NCI-H82 treated with DMSO at 0.1 percent for 48 hours (cell line): ENCODE data around the gene NDUFA7.
"Not testable (repeated sequence)": the region's sequence is repeated elsewhere in the genome, so short reads cannot be mapped to it uniquely, and the experiment has no call there.

ENCODE experiments used
- DNase-seq: peaks from one replicate; lab custom pipeline; 2025; ENCODE audit not compliant: unreplicated experiment; lab: John Stamatoyannopoulos, UW

Gene NDUFA7

GRCh38 chr19:8321067-8321985 is at the start of gene NDUFA7, which contains the start of gene RPS28:
Gene NDUFA7, minus strand, starts transcription at chr19:8321375. Its CDS starts 17 bp downstream, at chr19:8321358.
Gene RPS28, plus strand, starts transcription at chr19:8321496. Its CDS starts 35 bp downstream, at chr19:8321531.
- peak; percentile 78 for DNase-seq

- DNase-seq, result no peak
Observed at GRCh38 chr19:8370176-8371010, 49.2 kb upstream of the NDUFA7 start.

- no peak for DNase-seq
Observed at GRCh38 chr19:8367327-8368001, 46.3 kb upstream of the NDUFA7 start.

- DNase-seq, result no peak
Observed at GRCh38 chr19:8366961-8367326, 45.8 kb upstream of the NDUFA7 start.

GRCh38 chr19:8366121-8366581 is 45.0 kb upstream of the NDUFA7 start:
- no peak for DNase-seq

GRCh38 chr19:8363803-8364771 is 42.9 kb upstream of the NDUFA7 start, which contains the start of gene ANGPTL4:
Gene ANGPTL4, plus strand, starts transcription at chr19:8364155. Its CDS starts 167 bp downstream, at chr19:8364322.
- DNase-seq, result no peak

- no peak for DNase-seq
Observed at GRCh38 chr19:8361921-8362793, 41.0 kb upstream of the NDUFA7 start.

- no peak for DNase-seq
Observed at GRCh38 chr19:8360196-8360595, 39.0 kb upstream of the NDUFA7 start.

GRCh38 chr19:8358948-8359347 is 37.8 kb upstream of the NDUFA7 start:
- no peak for DNase-seq

GRCh38 chr19:8357007-8357521 is 35.9 kb upstream of the NDUFA7 start:
- DNase-seq, result no peak

- DNase-seq, result no peak
Observed at GRCh38 chr19:8355631-8356402, 34.6 kb upstream of the NDUFA7 start.

- DNase-seq, result not testable (repeated sequence)
Observed at GRCh38 chr19:8352845-8353244, 31.7 kb upstream of the NDUFA7 start.

- no peak for DNase-seq
Observed at GRCh38 chr19:8352134-8352827, 31.1 kb upstream of the NDUFA7 start.

- DNase-seq, result not testable (repeated sequence)
Observed at GRCh38 chr19:8349629-8350372, 28.6 kb upstream of the NDUFA7 start.

- DNase-seq, result no peak
Observed at GRCh38 chr19:8343483-8343844, 22.3 kb upstream of the NDUFA7 start.

GRCh38 chr19:8342684-8343482 is 21.7 kb upstream of the NDUFA7 start, which contains the start of gene KANK3:
Gene KANK3, minus strand, starts transcription at chr19:8343262. Its CDS starts 5,434 bp downstream, at chr19:8337828.
- peak; percentile 63 for DNase-seq
